HG02840 (cell line): ENCODE results near the gene ABCC2.
"Not testable (repeated sequence)": the region's sequence is repeated elsewhere in the genome, so short reads cannot be mapped to it uniquely, and the experiment has no call there.

ENCODE experiments used
- ATAC-seq: cut with Tn5 transposase; IDR thresholded peaks from one replicate; pipeline ENCODE4 v1.9.1; 2021; ENCODE audit warnings: mild to moderate bottlenecking, moderate library complexity, moderate number of reproducible peaks; ENCODE audit not compliant: unreplicated experiment, low FRiP score

The ABCC2 gene

GRCh38 chr10:99782447-99783286, at the start of gene ABCC2:
Gene ABCC2 (plus strand): TSS chr10:99782640. CDS start chr10:99782845, 205 bp downstream.
- ATAC-seq, result no peak

GRCh38 chr10:99733366-99733765, 49.1 kb upstream of the ABCC2 start:
- no peak for ATAC-seq

GRCh38 chr10:99734111-99734510, 48.3 kb upstream of the ABCC2 start:
- ATAC-seq, result not testable (repeated sequence)

GRCh38 chr10:99740260-99740659, 42.2 kb upstream of the ABCC2 start:
- no peak for ATAC-seq

GRCh38 chr10:99740933-99741559, 41.4 kb upstream of the ABCC2 start:
- no peak for ATAC-seq

GRCh38 chr10:99742254-99742653, 40.2 kb upstream of the ABCC2 start:
- ATAC-seq, result no peak

- ATAC-seq, result no peak
Observed at GRCh38 chr10:99742701-99743100, 39.7 kb upstream of the ABCC2 start.

GRCh38 chr10:99743841-99744240, 38.6 kb upstream of the ABCC2 start:
- no peak for ATAC-seq

GRCh38 chr10:99746166-99746565, 36.3 kb upstream of the ABCC2 start:
- not testable (repeated sequence) for ATAC-seq

GRCh38 chr10:99748823-99749451, 33.5 kb upstream of the ABCC2 start:
- no peak for ATAC-seq

GRCh38 chr10:99750641-99751040, 31.8 kb upstream of the ABCC2 start:
- ATAC-seq, result no peak

- no peak for ATAC-seq
Observed at GRCh38 chr10:99754670-99755069, 27.8 kb upstream of the ABCC2 start.

- ATAC-seq, result no peak
Observed at GRCh38 chr10:99756159-99756558, 26.3 kb upstream of the ABCC2 start.

- no peak for ATAC-seq
Observed at GRCh38 chr10:99758211-99758891, 24.1 kb upstream of the ABCC2 start.

- ATAC-seq, result no peak
Observed at GRCh38 chr10:99760321-99760720, 22.1 kb upstream of the ABCC2 start.

GRCh38 chr10:99761365-99761764, 21.1 kb upstream of the ABCC2 start:
- ATAC-seq, result no peak

- no peak for ATAC-seq
Observed at GRCh38 chr10:99765672-99766301, 16.7 kb upstream of the ABCC2 start.

GRCh38 chr10:99766302-99766681, 16.1 kb upstream of the ABCC2 start:
- no peak for ATAC-seq

- ATAC-seq, result no peak
Observed at GRCh38 chr10:99767901-99768300, 14.5 kb upstream of the ABCC2 start.

- no peak for ATAC-seq
Observed at GRCh38 chr10:99768556-99768955, 13.9 kb upstream of the ABCC2 start.
